Upper lobe of left lung (tissue), 6 donors: ENCODE measurements around the gene PAK5. TPM values are rescaled to one million over a fixed set of nuclear protein-coding genes. Genes with fewer than 3 reads are reported as not detected.

Source experiments
- ATAC-seq, 2 donors: fragments of 200-7000 bp; cut with Tn5 transposase; one replicate each; pipeline ENCODE4 v1.9.1; 2022; ENCODE audit warnings: mild to moderate bottlenecking in 2 of 2, moderate library complexity in 2 of 2; ENCODE audit not compliant: low FRiP score in 2 of 2
- DNase-seq, 2 donors: peaks; one replicate each; pipeline ENCODE4 v3.0.0-alpha.2; 2019 to 2020
- H3K27ac ChIP-seq, 4 donors: fragments of 200-600 bp; sonication (generic); one replicate each; pipeline ENCODE4 v1.5.1; 2016 to 2019
- H3K27me3 ChIP-seq, 4 donors: fragments of 200-600 bp; sonication (generic); one replicate each; pipeline ENCODE4 v1.5.1; 2017 to 2019
- H3K36me3 ChIP-seq, 4 donors: fragments of 200-600 bp; sonication (generic); one replicate each; pipeline ENCODE4 v1.5.1; 2016 to 2019
- H3K4me1 ChIP-seq, 4 donors: fragments of 200-600 bp; sonication (generic); one replicate each; pipeline ENCODE4 v1.5.1; 2018 to 2019
- H3K4me3 ChIP-seq, 4 donors: fragments of 200-600 bp; sonication (generic); one replicate each; pipeline ENCODE4 v1.5.1; 2017 to 2019; ENCODE audit warnings: mild to moderate bottlenecking in 2 of 4, moderate library complexity in 1 of 4
- H3K9me3 ChIP-seq, 4 donors: fragments of 200-600 bp; sonication (generic); one replicate each; pipeline ENCODE4 v1.5.1; 2018 to 2019
- CTCF ChIP-seq, 6 experiments: fragments of 450-650 bp in 4 of 6; fragments of 200-600 bp in 2 of 6; sonication (generic) in 2 of 6; IDR thresholded peaks; one replicate each; pipeline ENCODE4 v1.5.1; 2016 to 2019; ENCODE audit warnings: antibody characterized with exemption in 6 of 6
- EP300 ChIP-seq, 4 donors: sonication (generic); formaldehyde crosslinking; IDR thresholded peaks; one replicate each; pipeline ENCODE4 v1.5.1; 2017; ENCODE audit warnings: antibody characterized with exemption in 4 of 4, control low read depth in 2 of 4
- POLR2A ChIP-seq, 4 donors: fragments of 450-650 bp; IDR thresholded peaks; one replicate each; pipeline ENCODE4 v1.5.1; 2016 to 2017; ENCODE audit warnings: antibody characterized with exemption in 4 of 4, mild to moderate bottlenecking in 2 of 4
- POLR2AphosphoS5 ChIP-seq, 2 donors: sonication (generic); formaldehyde crosslinking; IDR thresholded peaks; one replicate each; pipeline ENCODE4 v1.5.1; 2017; ENCODE audit warnings: antibody characterized with exemption in 2 of 2
- WGBS, 2 donors: methylation state at CpG; one replicate each; pipeline ENCODE4 v1.1.5; 2017 to 2018; 5-methylcytosine and 5-hydroxymethylcytosine counted together
- total RNA-seq, 6 donors: library from RNA; depleted of rRNA in 4 of 6; stranded (reverse); fragments of >200 nt in 4 of 6; gene quantifications; one replicate each; pipeline versions ENCODE4 v1.1.0 to v1.2.1, GENCODE V29; 2016 to 2021
- donor health status: DM: no; HTN: no; CAD: no; lungs with moderate emphysema.
- donor health status: DM: no; HTN: yes; CAD: no; lungs with severe emphysema.

The PAK5 gene
- total RNA-seq, 6 donors from 2014 or later, result 0.17 to 0.30 (median 0.23) TPM; not detected in 2

- no peak overlapping the region for H3K4me3 ChIP-seq
- no peaks in the 10 kb centered on the region for H3K36me3 ChIP-seq
- H3K9me3 ChIP-seq, result no peaks in the 10 kb centered on the region
- 93% methylated on average over 1 of the region's 1 CpG for WGBS, 2 donors
- H3K4me1 ChIP-seq, result no peaks in the 10 kb centered on the region
- no peaks in the 10 kb centered on the region for H3K27me3 ChIP-seq
- ATAC-seq, result no peak
- no peak for TF ChIP-seq POLR2AphosphoS5 (IDR thresholded peaks at IDR 0.05)
- TF ChIP-seq CTCF (IDR thresholded peaks at IDR 0.05), result no peak
- no peak for TF ChIP-seq EP300 (IDR thresholded peaks at IDR 0.05)
- no peak for TF ChIP-seq POLR2A (IDR thresholded peaks at IDR 0.05)
- DNase-seq, result no peak
- no peak overlapping the region for H3K27ac ChIP-seq
Observed at GRCh38 chr20:9635750-9636149, 203.1 kb downstream of the PAK5 start.

- TF ChIP-seq POLR2AphosphoS5 (IDR thresholded peaks at IDR 0.05) (no peak), POLR2A (IDR thresholded peaks at IDR 0.05) (no peak), EP300 (IDR thresholded peaks at IDR 0.05) (no peak), CTCF (IDR thresholded peaks at IDR 0.05) (no peak)
- no peak for DNase-seq
- Histone ChIP-seq H3K27me3 (no peaks in the 10 kb centered on the region), H3K36me3 (no peaks in the 10 kb centered on the region), H3K9me3 (no peaks in the 10 kb centered on the region), H3K4me3 (no peak overlapping the region), H3K4me1 (no peaks in the 10 kb centered on the region), H3K27ac (no peak overlapping the region)
- no peak for ATAC-seq
Observed at GRCh38 chr20:9634327-9634726, 204.5 kb downstream of the PAK5 start.

DNA sequence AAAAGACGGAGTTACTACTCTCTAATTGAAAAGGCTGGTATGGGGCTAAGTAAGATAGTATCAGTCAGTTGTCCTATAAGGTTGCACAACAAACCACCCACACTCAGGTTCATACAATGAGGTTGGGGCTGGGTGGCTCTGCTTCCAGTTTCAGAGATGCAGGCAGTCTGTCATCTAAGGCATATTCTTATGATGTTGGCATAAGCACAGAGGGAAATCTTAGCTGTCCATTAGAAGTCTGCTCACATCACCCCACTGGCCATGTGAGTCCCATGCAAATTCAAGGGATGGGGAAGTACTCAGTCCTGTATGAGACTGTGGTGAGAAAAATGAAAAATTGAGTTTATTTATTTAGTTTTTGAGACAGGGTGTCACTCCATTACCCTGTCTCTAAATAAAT is 205.9 kb downstream of the PAK5 start:
- no peak for TF ChIP-seq POLR2AphosphoS5 (IDR thresholded peaks at IDR 0.05)
- TF ChIP-seq CTCF (IDR thresholded peaks at IDR 0.05), result no peak
- no peak for TF ChIP-seq EP300 (IDR thresholded peaks at IDR 0.05)
- no peak for TF ChIP-seq POLR2A (IDR thresholded peaks at IDR 0.05)
- no peak for ATAC-seq
- Histone ChIP-seq H3K27ac (no peak overlapping the region), H3K36me3 (no peaks in the 10 kb centered on the region), H3K4me1 (no peaks in the 10 kb centered on the region), H3K9me3 (no peaks in the 10 kb centered on the region), H3K27me3 (no peaks in the 10 kb centered on the region), H3K4me3 (no peak overlapping the region)
- 38 to 43% methylated on average over 1 of the region's 1 CpG for WGBS, 2 donors
- DNase-seq, result no peak

GRCh38 chr20:9632265-9632664 is 206.6 kb downstream of the PAK5 start:
- Histone ChIP-seq H3K4me1 (no peaks in the 10 kb centered on the region), H3K9me3 (no peaks in the 10 kb centered on the region), H3K27ac (no peak overlapping the region), H3K27me3 (no peaks in the 10 kb centered on the region), H3K36me3 (no peaks in the 10 kb centered on the region), H3K4me3 (no peak overlapping the region)
- TF ChIP-seq EP300 (IDR thresholded peaks at IDR 0.05) (no peak), POLR2A (IDR thresholded peaks at IDR 0.05) (no peak), POLR2AphosphoS5 (IDR thresholded peaks at IDR 0.05) (no peak), CTCF (IDR thresholded peaks at IDR 0.05) (no peak)
- no peak for ATAC-seq
- no peak for DNase-seq
- 69 to 70% methylated on average over 4 of the region's 4 CpGs for WGBS, 2 donors

DNA sequence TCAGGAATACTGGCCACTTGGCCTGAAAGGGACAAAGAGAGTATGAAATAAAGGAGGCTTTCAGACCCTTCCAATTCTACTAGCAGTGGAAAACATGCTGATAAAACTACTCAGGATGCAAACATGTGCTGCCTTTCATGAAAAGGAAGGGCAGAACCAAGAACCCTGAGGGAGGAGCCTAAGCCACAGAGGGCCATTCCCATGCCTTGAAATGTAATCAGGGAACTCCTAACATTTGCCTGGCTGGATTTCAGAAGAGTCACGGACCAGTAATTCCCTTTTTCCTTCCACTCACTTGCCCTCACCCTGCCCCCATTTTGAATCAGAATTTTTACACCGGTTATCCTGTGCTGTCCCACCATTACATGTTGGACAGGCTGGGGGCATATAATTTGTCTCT is 208.3 kb downstream of the PAK5 start:
- WGBS, 2 donors, result 59 to 63% methylated on average over 2 of the region's 2 CpGs
- H3K9me3 ChIP-seq, result no peaks in the 10 kb centered on the region
- DNase-seq (no peak), ATAC-seq (no peak)
- no peaks in the 10 kb centered on the region for H3K36me3 ChIP-seq
- H3K4me1 ChIP-seq, result no peaks in the 10 kb centered on the region
- no peak overlapping the region for H3K4me3 ChIP-seq
- no peaks in the 10 kb centered on the region for H3K27me3 ChIP-seq
- no peak overlapping the region for H3K27ac ChIP-seq
- no peak for TF ChIP-seq POLR2A (IDR thresholded peaks at IDR 0.05)
- TF ChIP-seq CTCF (IDR thresholded peaks at IDR 0.05), result no peak
- no peak for TF ChIP-seq EP300 (IDR thresholded peaks at IDR 0.05)
- no peak for TF ChIP-seq POLR2AphosphoS5 (IDR thresholded peaks at IDR 0.05)
